Measurements from ENCODE around the gene SERPIND1. TPM values are rescaled to one million over a fixed set of nuclear protein-coding genes. Genes with fewer than 3 reads are reported as not detected.

The SERPIND1 gene
- total and polyA plus RNA-seq, 2 experiments from 2014 or later, result not detected

DNA sequence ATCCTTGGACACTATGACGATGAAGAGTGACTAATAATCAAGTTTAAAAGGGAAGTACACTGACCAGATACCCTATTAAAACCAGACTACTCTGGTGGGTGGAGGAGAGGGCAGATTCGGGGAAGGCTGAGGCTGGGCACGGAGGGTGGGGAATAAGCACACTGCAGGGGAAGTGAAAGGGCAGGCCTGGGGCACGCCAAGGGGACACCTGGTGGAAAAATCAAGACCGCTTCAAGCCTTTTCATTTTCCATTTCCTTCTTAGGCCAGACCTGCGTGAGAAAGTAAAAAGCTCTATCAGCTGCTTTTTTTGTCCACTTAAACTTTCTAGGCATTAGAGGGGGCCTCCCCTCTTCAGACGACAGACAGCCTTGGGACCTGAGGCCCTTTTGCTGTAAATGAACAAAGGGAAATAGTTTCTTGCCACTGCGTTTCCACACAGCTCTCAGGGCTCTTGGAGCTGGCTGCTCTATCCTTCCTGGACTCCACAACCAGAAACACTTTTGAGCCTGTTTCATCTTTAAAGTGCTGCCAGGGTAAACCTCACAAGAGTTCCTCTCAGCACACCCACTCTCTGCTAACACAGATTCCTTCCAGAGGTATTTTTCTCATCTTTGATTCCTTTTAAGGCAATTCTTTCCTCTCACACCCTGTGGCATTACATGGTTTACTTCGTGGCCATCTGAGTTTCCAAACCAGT lies 25.0 kb upstream of the SERPIND1 start (continued):
- no peak for TF ChIP-seq EZH2phosphoT487 (IDR thresholded peaks at IDR 0.05; ENCODE audit: unreplicated experiment)
- no peak for TF ChIP-seq CREB1 (CRISPR knock-in tag; IDR thresholded peaks at IDR 0.05; ENCODE audit: low read depth)
- no peak for TF ChIP-seq ZNF114 (CRISPR knock-in tag; IDR thresholded peaks at IDR 0.05)

DNA sequence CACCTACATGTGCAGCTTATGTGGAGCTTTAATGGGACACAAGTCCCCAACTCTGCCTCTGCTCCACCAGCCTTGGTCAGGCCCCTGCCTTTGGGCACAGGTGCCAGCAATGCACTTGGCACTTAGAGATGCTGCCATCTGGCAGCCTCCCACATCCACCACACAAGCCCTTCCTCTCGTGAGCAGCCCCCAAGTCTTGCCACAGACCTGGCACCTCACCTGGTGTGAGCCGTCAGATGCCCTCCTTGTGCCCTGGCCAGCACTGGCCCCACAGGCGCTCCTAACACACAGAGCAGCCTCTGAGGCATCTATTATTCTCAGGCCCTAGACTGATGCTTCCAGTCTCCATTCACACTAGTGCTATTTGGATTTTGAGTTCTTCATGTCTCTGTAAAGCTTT lies 24.5 kb upstream of the SERPIND1 start:
- no peak overlapping the region for H3K27ac ChIP-seq (ENCODE audit: low read depth)
- H3K79me2 ChIP-seq (replicated peaks; ENCODE audit: insufficient read depth), result no peaks in the 10 kb centered on the region
- Mint-ChIP-seq H3K27me3 (ENCODE audit: insufficient read depth, low read depth, poor library complexity) (peaks cover 10% of the 10 kb centered on the region), H3K9me3 (no peaks in the 10 kb centered on the region), H3K4me3 (no peak overlapping the region), H3K27ac (no peak overlapping the region), H3K4me1 (no peaks in the 10 kb centered on the region), H3K36me3 (ENCODE audit: low read depth) (peaks cover 2% of the 10 kb centered on the region; the same call in 1 of the 3 replicates)
- no peaks in the 10 kb centered on the region for H3K27me3 ChIP-seq (ENCODE audit: insufficient read depth)
- TF ChIP-seq CREB1 (CRISPR knock-in tag; IDR thresholded peaks at IDR 0.05; ENCODE audit: low read depth), result no peak
- H3K4me2 ChIP-seq, result no peak overlapping the region
- no peaks in the 10 kb centered on the region for H3F3A ChIP-seq (replicated peaks; ENCODE audit: low read depth)
- H4K20me1 ChIP-seq (replicated peaks; ENCODE audit: insufficient read depth), result no peaks in the 10 kb centered on the region
- H3K4me3 ChIP-seq, result no peak overlapping the region
- no peak for DNase-seq (ENCODE audit: low spot score)
- no peaks in the 10 kb centered on the region for H3K9me2 ChIP-seq (ENCODE audit: insufficient read depth)
- ATAC-seq, result no peak
- H3K4me1 ChIP-seq (ENCODE audit: insufficient read depth), result no peaks in the 10 kb centered on the region
- H3K36me3 ChIP-seq (ENCODE audit: insufficient read depth), result no peaks in the 10 kb centered on the region
- H2AFZ ChIP-seq, result no peak overlapping the region

GRCh38 chr22:20750461-20751184 lies 23.3 kb upstream of the SERPIND1 start:
- Histone ChIP-seq H3K4me2 (no peak overlapping the region), H3K36me3 (ENCODE audit: insufficient read depth) (no peaks in the 10 kb centered on the region), H2AFZ (no peak overlapping the region), H3F3A (replicated peaks; ENCODE audit: low read depth) (no peaks in the 10 kb centered on the region), H3K79me2 (replicated peaks; ENCODE audit: insufficient read depth) (no peaks in the 10 kb centered on the region), H3K9me2 (ENCODE audit: insufficient read depth) (no peaks in the 10 kb centered on the region), H3K4me3 (no peak overlapping the region), H3K27ac (ENCODE audit: low read depth) (no peak overlapping the region), H4K20me1 (replicated peaks; ENCODE audit: insufficient read depth) (no peaks in the 10 kb centered on the region), H3K4me1 (ENCODE audit: insufficient read depth) (no peaks in the 10 kb centered on the region), H3K27me3 (ENCODE audit: insufficient read depth) (no peaks in the 10 kb centered on the region)
- H3K36me3 Mint-ChIP-seq (ENCODE audit: low read depth), result peaks cover 2% of the 10 kb centered on the region; the same call in 1 of the 3 replicates
- peaks cover 10% of the 10 kb centered on the region for H3K27me3 Mint-ChIP-seq (ENCODE audit: insufficient read depth, low read depth, poor library complexity)
- no peaks in the 10 kb centered on the region for H3K4me1 Mint-ChIP-seq
- no peak overlapping the region for H3K27ac Mint-ChIP-seq
- H3K9me3 Mint-ChIP-seq, result no peaks in the 10 kb centered on the region
- no peak for DNase-seq (ENCODE audit: low spot score)
- no peak overlapping the region for H3K4me3 Mint-ChIP-seq
- no peak for ATAC-seq
- TF ChIP-seq EZH2phosphoT487 (IDR thresholded peaks at IDR 0.05; ENCODE audit: unreplicated experiment) (no peak), STAT1 (IDR thresholded peaks at IDR 0.05; ENCODE audit: unreplicated experiment) (no peak), ZNF331 (CRISPR knock-in tag; IDR thresholded peaks at IDR 0.05; ENCODE audit: low read depth) (no peak), ETS1 (IDR thresholded peaks at IDR 0.05) (no peak), CTCF (conservative IDR thresholded peaks at IDR 0.05; ENCODE audit: low read depth in 2 of 2) (no peak)
- TF ChIP-seq, protein P1, sequence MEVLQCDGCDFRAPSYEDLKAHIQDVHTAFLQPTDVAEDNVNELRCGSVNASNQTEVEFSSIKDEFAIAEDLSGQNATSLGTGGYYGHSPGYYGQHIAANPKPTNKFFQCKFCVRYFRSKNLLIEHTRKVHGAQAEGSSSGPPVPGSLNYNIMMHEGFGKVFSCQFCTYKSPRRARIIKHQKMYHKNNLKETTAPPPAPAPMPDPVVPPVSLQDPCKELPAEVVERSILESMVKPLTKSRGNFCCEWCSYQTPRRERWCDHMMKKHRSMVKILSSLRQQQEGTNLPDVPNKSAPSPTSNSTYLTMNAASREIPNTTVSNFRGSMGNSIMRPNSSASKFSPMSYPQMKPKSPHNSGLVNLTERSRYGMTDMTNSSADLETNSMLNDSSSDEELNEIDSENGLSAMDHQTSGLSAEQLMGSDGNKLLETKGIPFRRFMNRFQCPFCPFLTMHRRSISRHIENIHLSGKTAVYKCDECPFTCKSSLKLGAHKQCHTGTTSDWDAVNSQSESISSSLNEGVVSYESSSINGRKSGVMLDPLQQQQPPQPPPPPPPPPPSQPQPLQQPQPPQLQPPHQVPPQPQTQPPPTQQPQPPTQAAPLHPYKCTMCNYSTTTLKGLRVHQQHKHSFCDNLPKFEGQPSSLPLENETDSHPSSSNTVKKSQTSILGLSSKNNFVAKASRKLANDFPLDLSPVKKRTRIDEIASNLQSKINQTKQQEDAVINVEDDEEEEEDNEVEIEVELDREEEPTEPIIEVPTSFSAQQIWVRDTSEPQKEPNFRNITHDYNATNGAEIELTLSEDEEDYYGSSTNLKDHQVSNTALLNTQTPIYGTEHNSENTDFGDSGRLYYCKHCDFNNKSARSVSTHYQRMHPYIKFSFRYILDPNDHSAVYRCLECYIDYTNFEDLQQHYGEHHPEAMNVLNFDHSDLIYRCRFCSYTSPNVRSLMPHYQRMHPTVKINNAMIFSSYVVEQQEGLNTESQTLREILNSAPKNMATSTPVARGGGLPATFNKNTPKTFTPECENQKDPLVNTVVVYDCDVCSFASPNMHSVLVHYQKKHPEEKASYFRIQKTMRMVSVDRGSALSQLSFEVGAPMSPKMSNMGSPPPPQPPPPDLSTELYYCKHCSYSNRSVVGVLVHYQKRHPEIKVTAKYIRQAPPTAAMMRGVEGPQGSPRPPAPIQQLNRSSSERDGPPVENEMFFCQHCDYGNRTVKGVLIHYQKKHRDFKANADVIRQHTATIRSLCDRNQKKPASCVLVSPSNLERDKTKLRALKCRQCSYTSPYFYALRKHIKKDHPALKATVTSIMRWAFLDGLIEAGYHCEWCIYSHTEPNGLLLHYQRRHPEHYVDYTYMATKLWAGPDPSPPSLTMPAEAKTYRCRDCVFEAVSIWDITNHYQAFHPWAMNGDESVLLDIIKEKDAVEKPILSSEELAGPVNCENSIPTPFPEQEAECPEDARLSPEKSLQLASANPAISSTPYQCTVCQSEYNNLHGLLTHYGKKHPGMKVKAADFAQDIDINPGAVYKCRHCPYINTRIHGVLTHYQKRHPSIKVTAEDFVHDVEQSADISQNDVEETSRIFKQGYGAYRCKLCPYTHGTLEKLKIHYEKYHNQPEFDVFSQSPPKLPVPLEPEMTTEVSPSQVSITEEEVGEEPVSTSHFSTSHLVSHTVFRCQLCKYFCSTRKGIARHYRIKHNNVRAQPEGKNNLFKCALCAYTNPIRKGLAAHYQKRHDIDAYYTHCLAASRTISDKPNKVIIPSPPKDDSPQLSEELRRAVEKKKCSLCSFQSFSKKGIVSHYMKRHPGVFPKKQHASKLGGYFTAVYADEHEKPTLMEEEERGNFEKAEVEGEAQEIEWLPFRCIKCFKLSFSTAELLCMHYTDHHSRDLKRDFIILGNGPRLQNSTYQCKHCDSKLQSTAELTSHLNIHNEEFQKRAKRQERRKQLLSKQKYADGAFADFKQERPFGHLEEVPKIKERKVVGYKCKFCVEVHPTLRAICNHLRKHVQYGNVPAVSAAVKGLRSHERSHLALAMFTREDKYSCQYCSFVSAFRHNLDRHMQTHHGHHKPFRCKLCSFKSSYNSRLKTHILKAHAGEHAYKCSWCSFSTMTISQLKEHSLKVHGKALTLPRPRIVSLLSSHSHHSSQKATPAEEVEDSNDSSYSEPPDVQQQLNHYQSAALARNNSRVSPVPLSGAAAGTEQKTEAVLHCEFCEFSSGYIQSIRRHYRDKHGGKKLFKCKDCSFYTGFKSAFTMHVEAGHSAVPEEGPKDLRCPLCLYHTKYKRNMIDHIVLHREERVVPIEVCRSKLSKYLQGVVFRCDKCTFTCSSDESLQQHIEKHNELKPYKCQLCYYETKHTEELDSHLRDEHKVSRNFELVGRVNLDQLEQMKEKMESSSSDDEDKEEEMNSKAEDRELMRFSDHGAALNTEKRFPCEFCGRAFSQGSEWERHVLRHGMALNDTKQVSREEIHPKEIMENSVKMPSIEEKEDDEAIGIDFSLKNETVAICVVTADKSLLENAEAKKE (CRISPR knock-in tag; IDR thresholded peaks at IDR 0.05), result no peak

Measured in GM23338 (cell line).